ENCODE results near the gene COL15A1.

The COL15A1 gene

DNA sequence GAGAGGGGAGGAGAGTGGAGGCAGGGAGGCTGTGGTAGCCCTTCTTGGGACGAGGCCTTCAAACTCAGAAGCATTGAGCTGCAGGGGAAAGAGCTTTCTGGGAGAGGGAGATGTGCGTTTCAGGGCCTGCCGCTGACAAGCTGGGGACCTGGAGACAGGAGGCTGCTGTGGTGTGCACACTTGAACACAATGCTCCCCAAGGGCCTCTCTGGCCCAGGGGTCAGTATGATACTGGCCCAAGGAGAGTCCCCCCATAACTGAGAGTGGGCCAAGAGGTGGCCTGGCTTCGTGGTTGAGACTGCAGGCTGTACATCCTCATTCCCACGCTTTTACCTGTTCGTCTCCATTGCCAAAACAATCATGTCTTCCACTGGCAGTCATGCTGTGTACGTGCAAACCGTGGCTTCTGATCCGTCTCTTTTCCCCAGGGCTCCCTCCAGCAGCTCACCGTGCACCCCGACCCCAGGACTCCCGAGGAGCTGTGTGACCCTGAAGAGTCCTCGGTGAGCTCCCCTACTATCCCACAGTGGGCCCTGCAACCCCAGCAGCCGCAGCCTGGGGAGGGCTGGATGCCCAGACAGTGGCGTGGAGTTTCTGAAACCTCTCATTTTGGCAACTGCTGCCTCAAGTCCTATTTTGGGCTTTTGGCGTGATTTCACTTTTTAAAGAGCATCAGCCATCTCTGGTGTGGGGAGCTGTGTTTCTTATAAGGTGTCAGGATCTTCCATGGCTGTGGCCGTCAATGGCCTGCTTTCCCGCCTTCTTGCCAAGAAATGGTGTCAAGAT, 43.4 kb downstream of the COL15A1 start:
- TF ChIP-seq, protein P1, sequence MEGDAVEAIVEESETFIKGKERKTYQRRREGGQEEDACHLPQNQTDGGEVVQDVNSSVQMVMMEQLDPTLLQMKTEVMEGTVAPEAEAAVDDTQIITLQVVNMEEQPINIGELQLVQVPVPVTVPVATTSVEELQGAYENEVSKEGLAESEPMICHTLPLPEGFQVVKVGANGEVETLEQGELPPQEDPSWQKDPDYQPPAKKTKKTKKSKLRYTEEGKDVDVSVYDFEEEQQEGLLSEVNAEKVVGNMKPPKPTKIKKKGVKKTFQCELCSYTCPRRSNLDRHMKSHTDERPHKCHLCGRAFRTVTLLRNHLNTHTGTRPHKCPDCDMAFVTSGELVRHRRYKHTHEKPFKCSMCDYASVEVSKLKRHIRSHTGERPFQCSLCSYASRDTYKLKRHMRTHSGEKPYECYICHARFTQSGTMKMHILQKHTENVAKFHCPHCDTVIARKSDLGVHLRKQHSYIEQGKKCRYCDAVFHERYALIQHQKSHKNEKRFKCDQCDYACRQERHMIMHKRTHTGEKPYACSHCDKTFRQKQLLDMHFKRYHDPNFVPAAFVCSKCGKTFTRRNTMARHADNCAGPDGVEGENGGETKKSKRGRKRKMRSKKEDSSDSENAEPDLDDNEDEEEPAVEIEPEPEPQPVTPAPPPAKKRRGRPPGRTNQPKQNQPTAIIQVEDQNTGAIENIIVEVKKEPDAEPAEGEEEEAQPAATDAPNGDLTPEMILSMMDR (IDR thresholded peaks at IDR 0.05; ENCODE audit: low read depth, low read length, poor library complexity, severe bottlenecking), result no peak
- no peak for TF ChIP-seq EZH2phosphoT487 (IDR thresholded peaks at IDR 0.05; ENCODE audit: borderline replicate concordance, low read length)
- Histone ChIP-seq H4K20me1 (ENCODE audit: control insufficient read depth, insufficient read depth, low read depth, low read length) (no peaks in the 10 kb centered on the region), H3K4me1 (ENCODE audit: control insufficient read depth, low read length) (no peaks in the 10 kb centered on the region), H3K36me3 (ENCODE audit: control insufficient read depth, low read length) (no peaks in the 10 kb centered on the region), H3K4me2 (ENCODE audit: low read length) (no peak overlapping the region), H3F3A (ENCODE audit: control insufficient read depth, insufficient read depth) (no peaks in the 10 kb centered on the region), H3K9me2 (replicated peaks; ENCODE audit: control insufficient read depth, low read length) (no peaks in the 10 kb centered on the region), H3K79me2 (ENCODE audit: control insufficient read depth, low read length) (no peaks in the 10 kb centered on the region), H3K27me3 (ENCODE audit: control insufficient read depth, low read length) (no peaks in the 10 kb centered on the region), H3K4me3 (ENCODE audit: low read length) (no peak overlapping the region), H3K27ac (ENCODE audit: low read depth, low read length) (no peak overlapping the region), H3K9me3 (ENCODE audit: control insufficient read depth, insufficient read depth, low read length) (no peaks in the 10 kb centered on the region)

DNA sequence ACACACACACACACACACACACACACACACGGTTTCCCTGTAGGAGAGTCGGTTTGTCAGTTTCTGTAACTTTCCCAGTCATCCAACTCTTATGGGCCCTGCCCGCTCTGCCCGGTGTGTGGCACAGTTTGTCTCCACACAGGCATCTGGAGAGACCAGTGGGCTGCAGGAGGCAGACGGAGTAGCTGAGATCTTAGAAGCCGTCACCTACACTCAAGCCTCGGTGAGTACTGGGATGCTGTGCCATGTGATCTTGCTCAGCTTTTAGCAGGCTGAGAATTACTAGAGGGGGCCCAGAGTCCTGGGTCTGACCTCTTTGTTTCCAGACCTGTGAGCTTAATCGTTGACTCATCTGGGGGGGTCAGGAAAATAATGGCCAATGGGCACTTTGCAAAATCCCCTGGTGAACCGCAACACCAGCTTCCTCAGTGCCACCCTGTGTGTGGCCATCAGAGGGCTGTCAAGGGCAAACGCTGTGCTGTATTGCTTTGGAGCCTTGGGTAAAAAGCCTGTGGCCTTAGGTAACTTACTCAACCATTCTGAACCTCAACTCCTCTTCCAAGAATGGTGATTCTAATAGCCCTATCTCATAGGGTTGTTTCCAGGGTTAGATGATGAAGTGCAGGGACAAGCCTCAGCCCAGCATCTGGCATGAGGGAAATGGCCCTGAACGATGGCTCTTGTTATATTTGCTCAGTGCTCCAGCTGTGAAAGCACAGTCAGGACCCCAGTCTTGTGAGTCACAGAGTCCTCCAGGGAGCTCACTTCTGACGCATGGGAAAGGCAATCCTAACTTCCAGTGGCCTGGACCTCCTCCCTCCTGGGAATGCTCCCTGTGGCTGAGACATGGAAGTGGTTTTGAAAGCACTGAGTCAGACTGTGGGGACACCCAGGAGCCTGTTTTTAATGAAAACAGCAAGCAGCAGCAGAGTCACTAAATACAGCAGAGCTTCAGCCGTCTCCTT, 45.6 kb downstream of the COL15A1 start:
- TF ChIP-seq, protein P1 (IDR thresholded peaks at IDR 0.05; ENCODE audit: low read depth, low read length, poor library complexity, severe bottlenecking), result no peak
- TF ChIP-seq EZH2phosphoT487 (IDR thresholded peaks at IDR 0.05; ENCODE audit: borderline replicate concordance, low read length), result no peak

GRCh38 chr9:98990181-98990870, 46.6 kb downstream of the COL15A1 start:
- Histone ChIP-seq H3K27ac (ENCODE audit: low read depth, low read length) (no peak overlapping the region), H3K9me2 (replicated peaks; ENCODE audit: control insufficient read depth, low read length) (no peaks in the 10 kb centered on the region), H3K4me1 (ENCODE audit: control insufficient read depth, low read length) (peaks cover 13% of the 10 kb centered on the region), H3K9me3 (ENCODE audit: control insufficient read depth, insufficient read depth, low read length) (no peaks in the 10 kb centered on the region), H3F3A (ENCODE audit: control insufficient read depth, insufficient read depth) (no peaks in the 10 kb centered on the region), H3K4me2 (ENCODE audit: low read length) (no peak overlapping the region), H3K36me3 (ENCODE audit: control insufficient read depth, low read length) (no peaks in the 10 kb centered on the region), H3K79me2 (ENCODE audit: control insufficient read depth, low read length) (no peaks in the 10 kb centered on the region), H3K27me3 (ENCODE audit: control insufficient read depth, low read length) (peaks cover 4% of the 10 kb centered on the region; the same call in 1 of the 2 replicates), H4K20me1 (ENCODE audit: control insufficient read depth, insufficient read depth, low read depth, low read length) (no peaks in the 10 kb centered on the region), H3K4me3 (ENCODE audit: low read length) (no peak overlapping the region)
- TF ChIP-seq EZH2phosphoT487 (IDR thresholded peaks at IDR 0.05; ENCODE audit: borderline replicate concordance, low read length), result no peak
- TF ChIP-seq, protein P1 (IDR thresholded peaks at IDR 0.05; ENCODE audit: low read depth, low read length, poor library complexity, severe bottlenecking), result no peak

More for the DNA sequence above, 45.6 kb downstream of the COL15A1 start:
- Histone ChIP-seq H3F3A (ENCODE audit: control insufficient read depth, insufficient read depth) (no peaks in the 10 kb centered on the region), H3K27me3 (ENCODE audit: control insufficient read depth, low read length) (peaks cover 2% of the 10 kb centered on the region; the same call in 1 of the 2 replicates), H4K20me1 (ENCODE audit: control insufficient read depth, insufficient read depth, low read depth, low read length) (no peaks in the 10 kb centered on the region), H3K79me2 (ENCODE audit: control insufficient read depth, low read length) (no peaks in the 10 kb centered on the region), H3K36me3 (ENCODE audit: control insufficient read depth, low read length) (no peaks in the 10 kb centered on the region), H3K4me2 (ENCODE audit: low read length) (no peak overlapping the region), H3K4me1 (ENCODE audit: control insufficient read depth, low read length) (peaks cover 13% of the 10 kb centered on the region), H3K9me3 (ENCODE audit: control insufficient read depth, insufficient read depth, low read length) (no peaks in the 10 kb centered on the region), H3K9me2 (replicated peaks; ENCODE audit: control insufficient read depth, low read length) (no peaks in the 10 kb centered on the region), H3K27ac (ENCODE audit: low read depth, low read length) (no peak overlapping the region), H3K4me3 (ENCODE audit: low read length) (no peak overlapping the region)
